ENCODE data around the gene PCYT2.
"Not testable (repeated sequence)": the region's sequence is repeated elsewhere in the genome, so short reads cannot be mapped to it uniquely, and the experiment has no call there.

PCYT2 gene

DNA sequence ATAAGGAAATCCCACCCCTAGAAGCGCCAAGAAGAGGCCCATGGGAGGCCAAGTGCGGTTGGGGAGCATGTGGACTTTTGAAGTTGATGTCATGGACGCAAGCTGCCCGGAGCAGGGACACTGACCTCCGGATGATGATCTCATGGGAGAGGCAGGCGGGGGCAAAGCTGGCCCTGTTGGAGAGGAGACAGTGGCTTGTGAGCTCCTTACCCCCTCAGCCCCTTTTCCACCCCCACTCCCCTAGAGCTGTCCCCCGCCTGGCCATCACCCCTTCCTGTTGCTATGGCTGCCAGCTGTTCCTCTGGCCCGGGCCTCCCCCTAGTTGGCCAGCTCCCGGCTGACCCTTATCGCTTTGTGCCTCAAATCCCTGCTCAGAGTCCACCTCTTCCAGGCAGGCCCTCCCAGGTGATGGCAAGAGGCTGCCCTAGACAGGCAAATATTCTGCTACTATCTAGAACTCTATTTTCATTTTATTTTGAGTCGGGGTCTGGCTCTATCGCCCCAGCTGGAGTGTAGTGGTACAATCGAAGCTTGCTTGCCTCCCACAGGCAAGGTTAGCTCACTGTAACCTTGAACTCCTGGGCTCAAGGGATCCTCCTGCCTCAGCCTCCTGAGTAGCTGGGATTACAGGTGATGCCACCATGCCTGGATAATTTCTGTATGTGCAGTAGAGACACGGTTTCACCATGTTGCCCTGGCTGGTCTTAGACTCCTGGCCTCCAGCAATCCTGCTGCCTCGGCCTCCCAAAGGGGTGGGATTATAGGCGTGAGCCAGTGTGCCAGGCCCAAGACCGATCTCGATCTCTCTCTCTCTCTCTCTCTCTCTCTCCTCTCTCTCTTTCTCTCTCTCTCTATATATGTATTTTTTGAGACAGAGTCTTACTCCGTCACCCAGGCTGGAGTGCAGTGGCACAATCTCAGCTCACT lies 43.2 kb upstream of the PCYT2 start:
- Histone ChIP-seq H3K36me3 (no peaks in the 10 kb centered on the region), H3K27me3 (peaks cover 48% of the 10 kb centered on the region), H3K4me1 (ENCODE audit: control insufficient read depth in 1 of 2, insufficient read depth in 1 of 2, low read depth in 1 of 2, low read length in 1 of 2) (peaks cover 3 to 4% of the 10 kb centered on the region in 2 experiments), H3K9me3 (no peaks in the 10 kb centered on the region), H3K4me3 (ENCODE audit: low read depth in 1 of 2, low read length in 1 of 2) (no peak overlapping the region), H3K27ac (no peak overlapping the region)
- TF ChIP-seq, protein P1, sequence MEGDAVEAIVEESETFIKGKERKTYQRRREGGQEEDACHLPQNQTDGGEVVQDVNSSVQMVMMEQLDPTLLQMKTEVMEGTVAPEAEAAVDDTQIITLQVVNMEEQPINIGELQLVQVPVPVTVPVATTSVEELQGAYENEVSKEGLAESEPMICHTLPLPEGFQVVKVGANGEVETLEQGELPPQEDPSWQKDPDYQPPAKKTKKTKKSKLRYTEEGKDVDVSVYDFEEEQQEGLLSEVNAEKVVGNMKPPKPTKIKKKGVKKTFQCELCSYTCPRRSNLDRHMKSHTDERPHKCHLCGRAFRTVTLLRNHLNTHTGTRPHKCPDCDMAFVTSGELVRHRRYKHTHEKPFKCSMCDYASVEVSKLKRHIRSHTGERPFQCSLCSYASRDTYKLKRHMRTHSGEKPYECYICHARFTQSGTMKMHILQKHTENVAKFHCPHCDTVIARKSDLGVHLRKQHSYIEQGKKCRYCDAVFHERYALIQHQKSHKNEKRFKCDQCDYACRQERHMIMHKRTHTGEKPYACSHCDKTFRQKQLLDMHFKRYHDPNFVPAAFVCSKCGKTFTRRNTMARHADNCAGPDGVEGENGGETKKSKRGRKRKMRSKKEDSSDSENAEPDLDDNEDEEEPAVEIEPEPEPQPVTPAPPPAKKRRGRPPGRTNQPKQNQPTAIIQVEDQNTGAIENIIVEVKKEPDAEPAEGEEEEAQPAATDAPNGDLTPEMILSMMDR (IDR thresholded peaks at IDR 0.05): no peak

DNA sequence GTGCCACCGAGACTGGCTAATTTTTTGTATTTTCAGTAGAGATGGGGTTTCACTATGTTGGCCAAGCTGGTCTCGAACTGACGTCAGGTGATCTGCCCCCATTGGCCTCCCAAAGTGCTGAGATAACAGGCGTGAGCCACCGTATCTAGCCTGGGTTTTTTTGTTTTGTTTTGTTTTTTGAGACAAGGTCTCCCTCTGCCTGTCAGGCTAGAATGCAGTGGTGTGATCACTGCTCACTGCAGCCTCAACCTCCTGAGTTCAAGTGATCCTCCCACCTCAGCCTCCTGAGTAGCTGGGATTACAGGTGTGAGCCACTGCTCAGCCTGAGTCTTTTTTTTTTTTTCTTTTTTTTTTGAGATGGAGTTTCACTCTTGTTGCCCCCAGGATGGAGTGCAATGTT lies 42.2 kb upstream of the PCYT2 start:
- not testable (repeated sequence) for H3K27ac ChIP-seq; H3K4me1 ChIP-seq (ENCODE audit: control insufficient read depth in 1 of 2, insufficient read depth in 1 of 2, low read depth in 1 of 2, low read length in 1 of 2); H3K4me3 ChIP-seq (ENCODE audit: low read depth in 1 of 2, low read length in 1 of 2); H3K9me3 ChIP-seq; H3K36me3 ChIP-seq
- peaks cover 38% of the 10 kb centered on the region for H3K27me3 ChIP-seq

DNA sequence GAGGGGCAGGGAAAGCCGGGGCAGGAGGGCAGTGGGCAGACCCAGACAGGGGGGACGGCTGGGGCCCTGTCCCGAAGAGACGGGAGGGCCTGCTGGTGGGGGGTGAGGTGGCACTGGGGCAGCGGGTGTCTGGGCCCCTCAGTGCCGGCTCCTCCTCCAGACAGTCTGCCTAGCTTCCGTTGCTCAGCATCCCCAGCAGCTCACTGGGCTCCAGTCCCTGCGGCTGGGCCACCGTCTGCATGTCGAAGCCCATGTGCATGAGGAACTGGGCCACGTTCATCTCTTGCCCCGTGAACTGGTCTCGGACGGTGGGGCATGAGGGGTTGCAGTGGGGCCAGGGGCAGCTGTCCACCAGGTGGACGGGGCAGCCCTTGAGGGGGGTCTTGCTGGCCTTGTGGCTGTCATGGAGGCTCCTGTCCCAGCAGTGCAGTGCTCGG lies 41.6 kb upstream of the PCYT2 start:
- TF ChIP-seq, protein P1 (IDR thresholded peaks at IDR 0.05): no peak
- no peak overlapping the region for H3K4me3 ChIP-seq (ENCODE audit: low read depth in 1 of 2, low read length in 1 of 2)
- no peaks in the 10 kb centered on the region for H3K36me3 ChIP-seq
- no peaks in the 10 kb centered on the region for H3K4me1 ChIP-seq (ENCODE audit: control insufficient read depth in 1 of 2, insufficient read depth in 1 of 2, low read depth in 1 of 2, low read length in 1 of 2)
- H3K9me3 ChIP-seq: no peaks in the 10 kb centered on the region
- H3K27me3 ChIP-seq: peaks cover 32% of the 10 kb centered on the region
- no peak overlapping the region for H3K27ac ChIP-seq

DNA sequence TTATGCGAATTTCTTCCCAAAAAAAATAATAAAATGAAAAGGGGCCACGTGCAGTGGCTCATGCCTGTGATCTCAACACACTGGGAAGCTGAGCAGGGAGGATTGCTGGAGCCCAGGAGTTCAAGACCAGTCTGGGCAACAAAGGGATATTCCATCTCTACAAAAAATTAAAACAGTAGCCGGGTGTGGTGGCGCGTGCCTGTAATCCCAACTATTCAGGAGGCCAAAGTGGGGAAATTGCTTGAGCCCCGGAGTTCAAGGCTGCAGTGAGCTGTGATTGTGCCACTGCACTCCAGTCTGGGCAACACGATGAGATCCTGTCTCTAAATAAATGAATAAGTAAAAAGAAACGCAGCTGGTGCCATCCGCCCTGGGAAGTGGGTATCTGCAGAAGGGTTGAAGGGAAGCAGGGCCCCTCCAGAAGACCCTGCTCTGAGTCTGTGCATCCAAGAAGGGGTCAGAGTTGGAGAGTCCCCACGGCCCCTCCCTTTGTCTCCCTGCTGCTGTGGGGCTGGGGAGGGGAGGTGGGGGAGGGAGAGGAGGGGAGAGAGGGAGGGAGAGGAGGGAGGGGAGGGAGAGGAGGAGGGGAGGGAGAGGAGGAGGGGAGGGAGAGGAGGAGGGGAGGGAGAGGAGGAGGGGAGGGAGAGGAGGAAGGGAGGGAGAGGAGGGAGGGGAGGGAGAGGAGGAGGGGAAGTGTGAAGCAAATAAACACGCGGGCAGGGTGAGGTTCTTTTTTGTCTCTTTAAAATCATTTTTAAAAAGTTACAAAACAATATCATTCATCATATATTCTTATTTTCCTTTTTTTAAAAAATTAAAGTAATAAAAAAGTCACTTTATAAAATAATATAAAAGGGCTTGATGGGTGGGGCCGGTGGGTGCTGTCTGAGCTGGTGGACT lies 40.8 kb upstream of the PCYT2 start:
- H3K4me3 ChIP-seq (ENCODE audit: low read depth in 1 of 2, low read length in 1 of 2): no peak overlapping the region
- H3K4me1 ChIP-seq (ENCODE audit: control insufficient read depth in 1 of 2, insufficient read depth in 1 of 2, low read depth in 1 of 2, low read length in 1 of 2): no peaks in the 10 kb centered on the region
- H3K27me3 ChIP-seq: peaks cover 24% of the 10 kb centered on the region
- no peaks in the 10 kb centered on the region for H3K9me3 ChIP-seq
- TF ChIP-seq, protein P1 (IDR thresholded peaks at IDR 0.05): no peak
- no peaks in the 10 kb centered on the region for H3K36me3 ChIP-seq
- no peak overlapping the region for H3K27ac ChIP-seq

DNA sequence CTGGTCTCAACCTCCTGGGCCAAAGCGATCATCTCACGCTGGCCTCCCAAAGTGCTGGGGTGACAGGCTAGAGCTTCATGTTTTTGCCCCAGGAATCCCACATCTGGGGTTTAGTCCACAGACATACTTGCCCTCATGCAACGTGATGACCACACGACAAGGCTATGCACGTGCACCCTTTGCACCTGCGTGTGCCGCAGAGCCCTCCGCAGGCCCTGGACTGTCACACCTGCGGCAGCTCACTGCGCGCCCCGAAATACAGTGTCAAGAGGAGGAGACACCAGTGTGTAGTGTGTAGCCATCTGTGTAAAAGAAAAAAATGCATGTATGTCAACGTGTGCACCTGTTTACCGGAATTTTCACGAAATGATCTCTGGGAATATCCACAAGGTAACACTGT lies 39.3 kb upstream of the PCYT2 start:
- no peak overlapping the region for H3K27ac ChIP-seq
- H3K4me3 ChIP-seq (ENCODE audit: low read depth in 1 of 2, low read length in 1 of 2): no peak overlapping the region
- H3K27me3 ChIP-seq: peaks cover 18% of the 10 kb centered on the region
- TF ChIP-seq, protein P1 (IDR thresholded peaks at IDR 0.05): no peak
- H3K36me3 ChIP-seq: no peaks in the 10 kb centered on the region
- H3K9me3 ChIP-seq: no peaks in the 10 kb centered on the region
- H3K4me1 ChIP-seq (ENCODE audit: control insufficient read depth in 1 of 2, insufficient read depth in 1 of 2, low read depth in 1 of 2, low read length in 1 of 2): no peaks in the 10 kb centered on the region
